K562 (cell line): ENCODE measurements around the gene TDRD10.

ENCODE experiments used
- CEBPB ChIP-seq: fragments of 450-650 bp; IDR thresholded peaks from 2 replicates; pipeline ENCODE4 v1.6.1; 2016; ENCODE audit warnings: missing genetic modification characterization, missing compliant biosample characterization
- CHD4 ChIP-seq: fragments of 200-600 bp; sonication (generic); IDR thresholded peaks from 3 replicates; pipeline ENCODE4 v1.6.1; 2012; ENCODE audit warnings: low read depth, mild to moderate bottlenecking, mixed read lengths, low read length, inconsistent platforms; ENCODE audit not compliant: insufficient read depth, insufficient replicate concordance, poor library complexity, severe bottlenecking
- CREB1 ChIP-seq, 2 experiments: sonication (generic) in 1 of 2; formaldehyde crosslinking in 1 of 2; IDR thresholded peaks; 2 replicates each; pipeline versions ENCODE4 v1.6.1 to v1.8.0; 2012 to 2022; ENCODE audit warnings: inconsistent platforms in 1 of 2, mild to moderate bottlenecking in 1 of 2, missing genetic modification reagents in 1 of 2, moderate library complexity in 1 of 2
- CREB5 ChIP-seq: fragments of 250-450 bp; sonication (Bioruptor Pico); IDR thresholded peaks from 2 replicates; pipeline ENCODE4 v1.5.0; 2020; ENCODE audit warnings: mild to moderate bottlenecking
- CTCF ChIP-seq, 3 experiments: IDR thresholded peaks in 2 of 3; conservative IDR thresholded peaks in 1 of 3; 2 replicates each; pipeline ENCODE4 v1.5.1; 2011 to 2012; ENCODE audit warnings: low read length in 3 of 3, mild to moderate bottlenecking in 3 of 3, control low read depth in 2 of 3, improper control_type of control experiment in 1 of 3, inconsistent platforms in 1 of 3, low read depth in 1 of 3, mixed read lengths in 1 of 3, moderate library complexity in 1 of 3; ENCODE audit not compliant: insufficient read depth in 2 of 3
- ETV1 ChIP-seq: fragments of 450-650 bp; conservative IDR thresholded peaks from 2 replicates; pipeline ENCODE4 v1.6.1; 2016; ENCODE audit warnings: missing genetic modification characterization, control low read depth, low read depth, missing compliant biosample characterization
- MAX ChIP-seq: sonication (generic); formaldehyde crosslinking; IDR thresholded peaks from 2 replicates; pipeline ENCODE4 v1.9.0; 2022; ENCODE audit warnings: mild to moderate bottlenecking, missing genetic modification reagents
- PTRF ChIP-seq: fragments of 450-650 bp; IDR thresholded peaks from 2 replicates; pipeline ENCODE4 v1.6.1; 2016; ENCODE audit warnings: mild to moderate bottlenecking, missing genetic modification characterization, missing compliant biosample characterization
- TAF1 ChIP-seq: IDR thresholded peaks from 2 replicates; pipeline ENCODE4 v1.6.1; 2011; ENCODE audit warnings: mild to moderate bottlenecking, low read length, moderate library complexity; ENCODE audit not compliant: insufficient read depth, control insufficient read depth, severe bottlenecking; ENCODE audit errors: extremely low read depth

- TF ChIP-seq TAF1 (no peak), ETV1 (tag) (no peak), CTCF (IDR thresholded peaks at IDR 0.05 in 2 of 3, conservative IDR thresholded peaks at IDR 0.05 in 1 of 3; ENCODE audit: insufficient read depth in 2 of 3, low read depth in 1 of 3, low read length in 3 of 3) (no peak), PTRF (tag) (no peak), CHD4 (no peak), CEBPB (tag) (no peak), CREB5 (CRISPR knock-in tag) (no peak), CREB1 (IDR thresholded peaks at IDR 0.05) (no peak), CREB1 (CRISPR knock-in tag; IDR thresholded peaks at IDR 0.05) (no peak), MAX (CRISPR knock-in tag) (no peak)
Measured at GRCh38 chr1:154577346-154578057, 75.5 kb downstream of the TDRD10 start.
